HS-5 (cell line): ENCODE results near the gene EXOC3L2.
"Not testable (repeated sequence)": the region's sequence is repeated elsewhere in the genome, so short reads cannot be mapped to it uniquely, and the experiment has no call there.

Source experiments
- DNase-seq: peaks from one replicate; pipeline ENCODE4 v3.0.0-alpha.2; 2012; ENCODE audit warnings: low read depth

EXOC3L2 gene

DNA sequence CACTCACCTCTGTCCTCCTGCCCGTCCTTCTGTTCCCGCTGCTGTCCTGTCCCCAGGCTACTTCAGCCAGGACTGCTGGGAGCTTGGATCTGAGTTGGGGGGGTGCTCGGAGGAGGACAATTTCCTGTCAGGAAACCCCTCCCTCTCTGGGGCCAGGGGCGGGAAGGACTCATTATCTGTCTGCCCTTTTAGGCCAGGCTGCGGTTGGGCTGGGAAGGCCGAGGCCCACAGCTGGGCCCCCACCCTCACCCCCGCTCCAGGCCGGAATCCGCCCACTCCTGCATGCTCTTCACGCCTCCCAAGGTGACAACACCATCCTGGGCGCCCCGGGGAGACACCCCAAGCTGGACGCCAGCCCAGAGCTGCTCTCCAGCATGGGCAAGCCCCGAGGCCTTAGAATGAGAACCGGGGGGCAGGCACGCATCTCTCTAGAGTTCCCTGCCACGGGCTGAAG, at the start of gene EXOC3L2:
EXOC3L2 (minus strand) TSS at position 74 of the 454 bp plus-strand sequence. CDS start 6,362 bp downstream, outside the sequence.
- no peak for DNase-seq

DNA sequence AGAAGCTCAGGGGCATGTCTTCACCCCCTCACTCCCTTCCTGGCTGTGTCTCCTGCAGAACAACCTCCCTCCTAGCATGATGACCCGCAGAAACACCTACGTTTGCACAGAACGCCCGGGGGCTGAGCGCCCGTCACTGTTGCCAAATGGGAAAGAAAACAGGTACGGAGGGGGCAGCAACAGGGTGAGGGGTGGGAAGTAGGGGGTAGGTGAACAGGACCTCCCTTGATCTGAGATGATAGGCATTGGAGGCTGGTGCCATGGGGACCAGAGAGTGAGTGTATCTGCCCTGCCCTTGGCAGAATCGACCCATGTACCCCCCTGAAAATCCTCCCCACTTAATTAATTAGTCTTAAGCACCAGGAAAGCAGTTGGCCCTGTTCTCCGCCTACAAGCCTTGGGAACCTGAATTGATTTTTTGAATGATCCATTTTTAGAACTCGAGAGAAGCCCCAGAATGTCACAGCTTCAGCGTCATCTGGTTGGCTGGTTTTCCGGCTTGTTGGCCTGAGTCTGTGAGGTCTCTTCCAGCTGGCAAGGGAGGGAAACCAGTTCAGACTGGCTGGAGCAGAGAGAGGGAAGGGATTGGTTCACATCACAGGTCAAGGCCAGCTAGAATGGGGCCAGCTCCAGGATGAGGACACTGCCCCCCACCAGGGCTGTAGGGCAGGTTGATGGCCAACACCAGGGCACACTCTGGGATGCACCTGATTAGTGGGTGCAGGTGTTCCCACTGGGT, 49.3 kb upstream of the EXOC3L2 start:
- no peak for DNase-seq

DNA sequence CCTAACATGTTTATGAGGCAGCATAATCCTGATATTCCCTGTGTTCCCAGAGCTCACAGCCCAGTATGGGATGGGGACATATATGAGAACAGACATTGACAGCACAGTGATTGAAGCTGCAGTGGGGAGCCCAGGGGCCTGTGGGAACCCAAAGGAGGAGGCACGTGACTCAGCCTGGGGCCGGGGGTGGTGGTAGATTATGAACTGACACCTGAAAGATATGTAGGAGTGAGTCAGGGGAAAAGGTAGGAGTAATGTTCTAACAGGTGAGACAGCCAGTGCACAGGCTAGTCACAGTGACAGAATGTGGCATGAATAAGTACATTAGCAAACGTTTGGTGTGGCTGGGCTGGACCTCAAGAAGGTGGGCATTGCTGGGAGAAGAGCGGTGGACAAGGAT, 48.5 kb upstream of the EXOC3L2 start:
- no peak for DNase-seq

DNA sequence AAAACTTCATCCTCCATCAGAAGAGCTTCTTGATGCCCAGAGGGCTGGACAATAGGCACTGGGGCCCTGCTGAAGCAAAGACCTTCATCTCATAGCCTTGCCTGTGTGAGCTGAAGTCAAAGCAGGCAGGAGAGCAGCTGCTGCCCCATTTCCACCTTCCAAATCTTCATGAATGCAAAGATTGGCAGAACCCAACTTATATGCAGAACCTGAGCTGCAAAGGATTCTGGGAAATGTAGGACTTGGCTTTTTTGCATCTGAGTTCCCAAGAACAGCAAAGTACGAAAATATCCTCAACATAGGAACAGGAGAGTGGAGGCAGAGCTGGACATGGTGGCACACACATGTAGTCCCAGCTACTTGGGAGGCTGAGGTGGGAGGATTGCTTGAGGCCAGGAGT, 46.6 kb upstream of the EXOC3L2 start:
- DNase-seq: no peak

GRCh38 chr19:45290381-45290931, 45.2 kb upstream of the EXOC3L2 start:
- DNase-seq: no peak

DNA sequence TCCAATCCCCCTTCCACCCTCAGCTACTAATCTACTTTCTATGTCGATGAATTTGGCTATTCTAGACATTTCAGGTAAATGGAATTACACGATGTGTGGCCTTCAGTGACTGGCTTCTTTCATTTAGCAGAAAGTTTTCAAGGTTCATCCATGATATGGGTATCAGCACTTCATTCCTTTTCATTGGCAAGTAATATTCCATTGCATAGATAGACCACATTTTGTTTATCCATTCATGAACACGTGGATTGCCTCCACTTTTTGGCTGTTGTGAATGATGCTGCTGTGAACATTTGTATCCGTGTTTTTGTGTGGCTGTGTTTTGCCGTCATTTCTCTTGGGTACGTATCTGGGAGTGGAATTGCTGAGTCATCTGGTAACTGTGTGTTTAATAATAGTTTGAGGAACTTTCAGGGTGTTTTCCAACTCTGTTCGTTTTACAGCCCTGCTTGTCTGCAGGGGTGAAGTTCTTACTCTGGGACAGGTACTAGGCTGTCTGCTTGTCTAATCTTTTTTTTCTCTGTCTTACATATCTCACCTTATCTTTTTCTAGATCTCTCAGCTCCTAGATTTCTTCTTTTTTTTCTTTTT, 38.3 kb upstream of the EXOC3L2 start:
- DNase-seq: no peak

DNA sequence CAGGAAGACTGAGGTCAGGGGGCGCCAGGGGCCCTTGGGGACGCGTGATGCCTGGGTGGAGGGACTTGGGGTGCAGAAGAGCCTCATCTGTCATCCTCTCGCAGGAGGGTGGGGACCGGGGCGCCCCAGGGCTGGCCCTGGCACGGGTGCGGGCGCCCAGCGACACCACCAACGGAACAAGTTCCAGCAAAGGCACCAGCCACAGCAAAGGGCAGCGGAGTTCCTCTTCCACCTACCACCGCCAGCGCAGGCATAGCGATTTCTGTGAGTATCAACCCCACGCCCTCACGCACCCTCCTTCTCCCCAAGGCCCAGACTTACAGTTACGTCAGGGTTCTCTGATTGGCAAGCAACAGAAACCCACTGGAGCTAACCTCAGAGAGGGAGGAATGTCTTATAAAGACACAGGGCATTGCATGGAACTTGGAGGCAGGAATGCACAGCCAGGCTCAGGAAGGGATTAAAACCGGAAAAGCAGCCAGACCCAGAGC, 35.3 kb upstream of the EXOC3L2 start:
- DNase-seq: no peak

- no peak for DNase-seq
These were observed 34.5 kb upstream of the EXOC3L2 start for GRCh38 chr19:45279587-45280192.

DNA sequence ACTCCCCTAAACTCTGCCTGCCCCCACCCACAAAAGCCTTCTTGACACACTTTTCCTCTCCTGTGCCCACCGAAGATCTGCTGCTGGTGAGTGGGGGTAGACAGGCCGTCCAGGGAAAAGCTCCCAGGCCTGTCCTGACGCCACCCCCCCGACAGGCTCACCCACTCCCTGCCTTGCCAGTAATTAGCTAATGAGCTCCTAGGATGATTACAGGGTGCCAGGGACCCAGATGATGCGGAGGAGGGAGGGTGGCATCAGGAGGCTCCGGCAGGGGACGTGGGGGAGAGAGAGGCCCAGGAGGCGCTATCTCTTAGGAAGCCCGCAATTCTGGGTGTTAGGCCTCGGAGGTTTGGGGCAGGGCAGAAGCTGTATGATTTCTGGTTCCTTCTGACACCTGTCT, 32.9 kb upstream of the EXOC3L2 start:
- DNase-seq: no peak

GRCh38 chr19:45276284-45276687, 31.1 kb upstream of the EXOC3L2 start:
- no peak for DNase-seq

DNA sequence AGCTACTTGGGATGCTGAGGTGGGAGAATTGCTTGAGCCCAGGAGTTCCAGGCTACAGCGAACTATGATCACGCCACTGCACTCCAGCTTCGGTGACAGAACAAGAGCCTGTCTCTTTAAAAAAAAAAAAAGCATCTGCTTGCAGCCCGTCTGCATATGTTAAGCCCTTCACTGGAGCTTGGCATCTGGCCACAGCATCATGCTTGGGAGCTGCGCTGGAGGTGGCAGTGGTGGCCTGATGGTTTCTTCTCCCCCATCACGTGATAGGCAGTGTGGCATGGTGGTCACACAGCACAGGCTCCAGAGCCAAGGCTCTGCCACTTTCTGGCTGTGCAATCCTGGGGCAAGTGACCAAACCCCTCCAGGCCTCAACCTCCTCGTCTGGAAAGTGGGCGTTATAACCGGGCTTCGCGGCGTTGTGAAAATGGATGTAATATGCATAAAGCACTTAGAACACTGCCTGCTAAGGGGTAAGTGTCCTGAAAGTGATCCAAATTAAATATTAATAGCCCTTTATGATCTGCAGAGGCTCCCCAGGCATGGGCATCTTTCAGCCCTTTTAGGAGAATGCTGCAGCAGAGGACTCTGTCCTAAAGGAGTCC, 30.3 kb upstream of the EXOC3L2 start:
- DNase-seq: no peak

- no peak for DNase-seq
These were observed 28.3 kb upstream of the EXOC3L2 start for GRCh38 chr19:45273521-45273855.

- no peak for DNase-seq
These were observed 26.5 kb upstream of the EXOC3L2 start for GRCh38 chr19:45271735-45272108.

- no peak for DNase-seq
These were observed 26.0 kb upstream of the EXOC3L2 start for GRCh38 chr19:45271098-45271734.

GRCh38 chr19:45269939-45270338, 24.7 kb upstream of the EXOC3L2 start:
- not testable (repeated sequence) for DNase-seq

- no peak for DNase-seq
These were observed 22.1 kb upstream of the EXOC3L2 start for GRCh38 chr19:45267296-45267695.

DNA sequence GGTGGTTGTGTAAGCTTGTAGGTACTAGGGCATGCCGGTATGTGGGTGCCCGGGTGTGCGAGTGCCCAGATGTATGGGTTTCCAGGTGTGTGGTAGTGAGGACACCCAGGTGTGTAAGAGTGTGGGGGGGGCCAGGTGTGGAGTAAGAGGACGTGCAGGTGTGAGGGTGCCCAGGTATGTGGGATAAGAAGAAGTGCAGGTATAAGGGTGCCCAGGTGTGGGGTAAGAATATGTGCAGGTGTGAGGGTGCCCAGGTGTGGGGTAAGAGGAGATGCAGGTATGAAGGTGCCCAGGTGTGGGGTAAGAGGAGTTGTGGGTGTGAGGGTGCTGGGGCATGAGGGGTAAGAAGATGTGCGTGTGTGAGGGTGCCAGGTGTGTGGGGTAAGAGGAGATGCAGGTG, 20.2 kb upstream of the EXOC3L2 start:
- DNase-seq: no peak

DNA sequence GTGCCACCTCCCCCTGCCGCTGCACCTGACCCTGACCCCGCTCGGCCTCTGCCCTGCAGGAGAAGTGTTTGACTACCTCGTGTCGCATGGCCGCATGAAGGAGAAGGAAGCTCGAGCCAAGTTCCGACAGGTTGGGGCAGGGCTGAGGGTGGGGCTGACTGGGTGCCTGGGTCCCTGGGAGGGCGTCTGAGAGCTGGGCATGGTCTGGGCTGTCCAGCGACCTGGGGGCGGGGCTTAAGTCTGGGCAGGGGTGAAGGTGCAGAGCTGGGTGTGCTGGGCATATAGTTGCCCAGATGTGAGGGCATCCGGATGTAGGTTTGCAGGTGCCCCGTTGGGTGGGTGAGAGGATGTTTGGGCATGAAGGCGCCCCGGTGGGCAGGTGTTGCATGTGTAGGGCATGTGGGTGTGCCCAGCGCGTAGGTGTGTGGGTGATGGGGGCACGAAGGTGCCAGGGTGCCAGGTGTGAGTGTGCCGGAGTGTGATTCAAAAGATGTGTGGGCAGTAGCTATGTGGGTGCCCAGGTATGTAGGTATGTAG, 19.6 kb upstream of the EXOC3L2 start:
- DNase-seq: no peak

GRCh38 chr19:45263013-45263412, 17.8 kb upstream of the EXOC3L2 start:
- no peak for DNase-seq

DNA sequence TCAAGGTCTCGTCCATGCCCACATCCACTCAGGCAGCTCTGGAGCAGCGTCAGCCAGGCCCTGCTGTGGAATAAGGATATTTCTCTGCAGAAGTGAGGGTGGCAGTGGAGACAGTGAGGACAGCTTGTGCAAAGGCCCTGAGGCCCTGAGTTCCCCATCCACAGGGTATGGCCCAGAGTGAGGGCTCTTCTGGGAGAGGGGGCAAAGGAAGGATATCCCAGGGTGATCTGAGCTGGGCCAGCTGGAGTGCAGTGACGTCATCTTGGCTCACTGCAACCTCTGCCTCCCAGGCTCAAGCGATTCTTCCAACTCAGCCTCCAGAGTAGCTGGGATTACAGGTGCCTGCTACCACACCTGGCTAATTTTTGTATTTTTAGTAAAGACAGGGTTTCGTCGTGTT, 17.4 kb upstream of the EXOC3L2 start:
- no peak for DNase-seq

DNA sequence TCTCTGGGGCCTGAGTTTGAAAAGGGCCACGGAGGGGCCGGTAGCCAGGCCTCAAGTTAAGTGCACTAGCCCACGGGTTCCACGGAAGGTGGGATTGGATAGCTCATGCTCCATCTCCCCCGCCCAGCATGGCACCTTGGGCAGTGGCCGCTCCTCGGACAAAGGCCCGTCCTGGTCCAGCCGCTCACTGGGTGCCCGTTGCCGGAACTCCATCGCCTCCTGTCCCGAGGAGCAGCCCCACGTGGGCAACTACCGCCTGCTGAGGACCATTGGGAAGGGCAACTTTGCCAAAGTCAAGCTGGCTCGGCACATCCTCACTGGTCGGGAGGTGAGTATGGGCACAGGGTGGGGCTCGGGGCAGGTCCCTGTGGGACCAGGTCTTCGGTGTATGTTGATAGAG, 13.7 kb upstream of the EXOC3L2 start:
- no peak for DNase-seq

DNA sequence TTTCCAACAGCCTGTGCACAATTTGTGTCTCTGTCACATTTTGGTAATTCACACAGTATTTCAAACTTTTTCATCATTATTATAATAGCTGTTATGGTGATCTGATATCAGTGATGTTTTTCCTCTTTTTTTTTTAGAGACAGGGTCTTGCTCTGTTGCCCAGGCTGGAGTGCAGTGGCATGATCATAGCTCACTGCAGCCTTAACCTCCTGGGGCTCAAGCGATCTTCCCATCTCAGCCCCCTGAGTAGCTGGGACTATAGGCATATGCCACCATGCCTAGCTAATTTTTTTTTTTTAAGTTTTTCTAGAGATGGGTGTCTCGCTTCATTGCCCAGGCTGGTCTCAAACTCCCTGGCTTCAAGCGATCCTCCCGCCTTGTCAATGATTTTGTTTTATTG, 11.6 kb upstream of the EXOC3L2 start:
- DNase-seq: no peak
